ENCODE data around the gene PDCD7.
"Not testable (repeated sequence)": the region's sequence is repeated elsewhere in the genome, so short reads cannot be mapped to it uniquely, and the experiment has no call there.

Gene PDCD7

DNA sequence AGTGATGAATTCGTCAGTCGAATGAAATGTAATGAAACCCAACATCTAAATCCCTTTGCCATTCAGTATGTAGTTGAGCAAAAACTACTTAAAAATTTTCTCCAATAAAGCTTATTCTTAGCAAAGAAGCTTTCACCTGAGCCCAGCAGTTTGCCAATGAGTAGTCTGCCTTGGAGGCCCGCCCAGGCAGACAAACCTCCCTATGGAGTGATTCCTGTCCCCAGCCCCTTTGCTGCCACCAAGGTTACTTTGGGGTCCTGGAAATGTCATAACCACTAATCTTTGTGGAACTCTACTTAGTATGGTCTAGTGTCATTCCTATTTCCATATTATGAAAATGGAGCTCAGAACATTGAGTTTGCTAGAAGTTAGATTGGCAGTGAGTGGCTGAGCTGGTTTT, 30.7 kb downstream of the PDCD7 start:
- DNase-seq (ENCODE audit: low spot score) = no peak
- H3K27me3 Mint-ChIP-seq (ENCODE audit: low read depth) = no peaks in the 10 kb centered on the region
- no peaks in the 10 kb centered on the region for H3K9me3 Mint-ChIP-seq
- H3K4me3 Mint-ChIP-seq = no peak overlapping the region
- no peak overlapping the region for H3K27ac Mint-ChIP-seq
- peaks cover 25% of the 10 kb centered on the region for H3K36me3 Mint-ChIP-seq (ENCODE audit: low read depth)
- H3K4me1 Mint-ChIP-seq (ENCODE audit: low read depth) = peaks cover 4% of the 10 kb centered on the region

GRCh38 chr15:65101891-65102708, 31.5 kb downstream of the PDCD7 start:
- H3K36me3 Mint-ChIP-seq (ENCODE audit: low read depth) = peaks cover 24% of the 10 kb centered on the region
- H3K9me3 Mint-ChIP-seq = no peaks in the 10 kb centered on the region
- H3K27me3 Mint-ChIP-seq (ENCODE audit: low read depth) = no peaks in the 10 kb centered on the region
- no peak for DNase-seq (ENCODE audit: low spot score)
- no peak overlapping the region for H3K4me3 Mint-ChIP-seq
- peaks cover 4% of the 10 kb centered on the region for H3K4me1 Mint-ChIP-seq (ENCODE audit: low read depth)
- H3K27ac Mint-ChIP-seq = no peak overlapping the region

DNA sequence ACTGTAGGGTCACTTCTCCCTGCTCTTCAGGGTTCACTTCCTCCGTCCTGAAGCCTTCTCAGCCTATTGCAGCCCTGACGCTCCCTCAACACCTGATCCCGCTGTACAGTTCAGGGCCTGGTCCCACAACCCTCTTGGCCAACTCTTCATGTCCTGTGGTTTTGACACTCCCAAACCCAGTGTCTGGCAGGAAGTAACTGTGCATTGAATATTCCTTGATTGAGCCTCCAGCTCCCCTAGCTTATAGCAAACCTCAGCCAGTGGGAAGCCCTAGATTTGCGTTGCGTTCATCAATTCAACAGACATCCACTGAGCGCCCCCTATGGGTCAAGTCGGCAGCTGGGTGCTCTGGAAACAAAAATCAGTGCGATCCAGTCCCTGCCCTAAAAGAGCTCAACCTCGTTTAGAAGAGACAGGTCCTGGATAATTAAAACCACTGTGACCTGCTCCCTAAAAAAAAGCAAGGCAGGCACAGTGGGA, 32.2 kb downstream of the PDCD7 start:
- peak; percentile 28 for DNase-seq (ENCODE audit: low spot score)
- H3K4me1 Mint-ChIP-seq (ENCODE audit: low read depth) = peaks cover 4% of the 10 kb centered on the region
- no peaks in the 10 kb centered on the region for H3K27me3 Mint-ChIP-seq (ENCODE audit: low read depth)
- no peak overlapping the region for H3K4me3 Mint-ChIP-seq
- H3K27ac Mint-ChIP-seq = no peak overlapping the region
- peaks cover 23% of the 10 kb centered on the region for H3K36me3 Mint-ChIP-seq (ENCODE audit: low read depth)
- no peaks in the 10 kb centered on the region for H3K9me3 Mint-ChIP-seq

DNA sequence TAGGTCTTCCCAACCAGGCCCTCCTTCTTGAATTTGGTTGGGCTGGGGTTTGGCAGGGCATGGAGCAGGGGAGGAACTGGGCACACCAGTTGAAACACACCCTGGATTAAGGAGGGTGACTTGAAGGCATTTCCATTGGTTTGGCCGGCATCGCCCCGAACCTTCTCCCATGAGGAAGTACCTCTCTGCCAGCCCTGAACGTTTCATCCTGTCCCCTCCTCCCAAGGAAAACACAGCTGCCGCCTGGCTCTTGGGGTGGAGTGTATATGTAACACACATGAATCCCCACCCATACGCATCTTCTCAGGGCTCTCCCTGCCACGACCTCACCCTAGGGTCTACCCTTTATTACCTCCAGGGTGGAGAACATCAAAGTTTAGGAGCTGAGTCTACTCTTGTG, 33.2 kb downstream of the PDCD7 start:
- Mint-ChIP-seq H3K27me3 (ENCODE audit: low read depth) (no peaks in the 10 kb centered on the region), H3K36me3 (ENCODE audit: low read depth) (peaks cover 18% of the 10 kb centered on the region), H3K4me3 (no peak overlapping the region)

DNA sequence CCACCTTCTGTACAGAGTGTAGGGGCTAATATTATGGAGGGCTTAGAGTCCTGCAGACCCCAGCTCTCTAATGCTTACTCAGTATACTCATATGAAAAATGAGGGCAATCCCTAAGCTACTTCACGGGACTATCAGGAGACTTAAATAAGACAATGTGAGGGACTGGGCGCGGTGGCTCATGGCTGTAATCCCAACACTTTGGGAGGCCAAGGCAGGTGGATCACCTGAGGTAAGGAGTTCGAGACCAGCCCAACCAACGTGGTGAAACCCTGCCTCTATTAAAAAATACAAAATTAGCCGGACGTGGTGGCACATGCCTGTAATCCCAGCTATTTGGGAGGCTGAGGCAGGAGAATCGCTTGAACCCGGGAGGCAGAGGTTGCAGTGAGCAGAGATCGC, 33.8 kb downstream of the PDCD7 start:
- H3K9me3 Mint-ChIP-seq; H3K4me1 Mint-ChIP-seq (ENCODE audit: low read depth); H3K27ac Mint-ChIP-seq; H3K4me3 Mint-ChIP-seq; H3K27me3 Mint-ChIP-seq (ENCODE audit: low read depth); DNase-seq (ENCODE audit: low spot score): not testable (repeated sequence)
- H3K36me3 Mint-ChIP-seq (ENCODE audit: low read depth) = peaks cover 15% of the 10 kb centered on the region

More for the DNA sequence above, 33.2 kb downstream of the PDCD7 start:
- no peak for DNase-seq (ENCODE audit: low spot score)
- no peak overlapping the region for H3K27ac Mint-ChIP-seq
- H3K4me1 Mint-ChIP-seq (ENCODE audit: low read depth) = peaks cover 1% of the 10 kb centered on the region
- H3K9me3 Mint-ChIP-seq = no peaks in the 10 kb centered on the region

- DNase-seq (ENCODE audit: low spot score) = no peak
- peaks cover 1% of the 10 kb centered on the region for H3K4me1 Mint-ChIP-seq (ENCODE audit: low read depth)
- H3K27me3 Mint-ChIP-seq (ENCODE audit: low read depth) = no peaks in the 10 kb centered on the region
- H3K9me3 Mint-ChIP-seq = no peaks in the 10 kb centered on the region
- no peak overlapping the region for H3K27ac Mint-ChIP-seq
- H3K36me3 Mint-ChIP-seq (ENCODE audit: low read depth) = peaks cover 15% of the 10 kb centered on the region
- H3K4me3 Mint-ChIP-seq = no peak overlapping the region
Measured at GRCh38 chr15:65099336-65099735, 34.3 kb downstream of the PDCD7 start.

- Mint-ChIP-seq H3K9me3 (no peaks in the 10 kb centered on the region), H3K4me1 (ENCODE audit: low read depth) (peaks cover 1% of the 10 kb centered on the region), H3K27me3 (ENCODE audit: low read depth) (no peaks in the 10 kb centered on the region), H3K4me3 (no peak overlapping the region), H3K27ac (no peak overlapping the region), H3K36me3 (ENCODE audit: low read depth) (peaks cover 15% of the 10 kb centered on the region)
- no peak for DNase-seq (ENCODE audit: low spot score)
Measured at GRCh38 chr15:65097651-65098263, 35.9 kb downstream of the PDCD7 start.

- H3K27ac Mint-ChIP-seq = no peak overlapping the region
Measured at GRCh38 chr15:65096481-65097385, 36.9 kb downstream of the PDCD7 start.

GRCh38 chr15:65095747-65096104, 37.9 kb downstream of the PDCD7 start:
- no peaks in the 10 kb centered on the region for H3K4me1 Mint-ChIP-seq (ENCODE audit: low read depth)
- H3K36me3 Mint-ChIP-seq (ENCODE audit: low read depth) = peaks cover 10% of the 10 kb centered on the region
- no peak overlapping the region for H3K4me3 Mint-ChIP-seq
- no peaks in the 10 kb centered on the region for H3K9me3 Mint-ChIP-seq
- H3K27me3 Mint-ChIP-seq (ENCODE audit: low read depth) = no peaks in the 10 kb centered on the region
- H3K27ac Mint-ChIP-seq = no peak overlapping the region
- DNase-seq (ENCODE audit: low spot score) = no peak

More at GRCh38 chr15:65096481-65097385, 36.9 kb downstream of the PDCD7 start:
- Mint-ChIP-seq H3K4me3 (no peak overlapping the region), H3K4me1 (ENCODE audit: low read depth) (peaks cover 1% of the 10 kb centered on the region), H3K27me3 (ENCODE audit: low read depth) (no peaks in the 10 kb centered on the region), H3K36me3 (ENCODE audit: low read depth) (peaks cover 14% of the 10 kb centered on the region), H3K9me3 (no peaks in the 10 kb centered on the region)
- no peak for DNase-seq (ENCODE audit: low spot score)

- Mint-ChIP-seq H3K4me3 (no peak overlapping the region), H3K27me3 (ENCODE audit: low read depth) (no peaks in the 10 kb centered on the region), H3K27ac (no peak overlapping the region), H3K36me3 (ENCODE audit: low read depth) (peaks cover 10% of the 10 kb centered on the region), H3K4me1 (ENCODE audit: low read depth) (no peaks in the 10 kb centered on the region), H3K9me3 (no peaks in the 10 kb centered on the region)
- DNase-seq (ENCODE audit: low spot score) = no peak
Measured at GRCh38 chr15:65095011-65095746, 38.4 kb downstream of the PDCD7 start.

DNA sequence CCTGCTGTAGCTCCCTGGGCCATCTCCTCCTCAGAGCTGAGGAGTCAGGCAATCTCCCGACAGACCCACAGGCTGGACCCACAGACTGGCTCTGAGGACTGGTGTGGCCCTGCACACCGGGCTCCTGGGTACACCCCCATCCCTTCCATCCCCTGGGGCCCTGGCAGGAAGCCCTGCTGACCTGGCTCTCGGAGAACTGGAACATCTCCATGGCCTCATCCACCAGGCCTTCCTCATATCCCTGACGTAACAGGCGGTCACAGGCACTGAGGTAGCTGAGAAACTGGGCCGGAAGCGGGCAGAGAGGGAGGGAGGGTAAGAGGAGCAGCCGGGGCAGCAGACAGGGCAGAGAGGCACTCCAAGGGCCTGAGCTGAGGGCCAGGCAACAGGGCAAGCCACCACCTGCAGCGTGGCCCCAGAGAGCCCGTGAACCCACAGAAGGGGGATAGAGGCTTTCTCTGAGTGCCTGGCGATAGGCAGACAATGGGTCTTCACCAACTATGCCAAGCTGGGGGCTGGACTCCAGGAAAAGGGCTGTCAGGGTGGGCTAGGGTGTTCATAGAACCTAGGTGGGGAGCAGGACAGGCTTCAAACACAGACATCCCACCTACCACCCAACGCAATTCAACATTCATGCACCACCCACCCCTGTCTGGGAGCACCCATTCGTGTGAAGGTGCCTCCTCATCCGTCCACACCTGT, 39.2 kb downstream of the PDCD7 start:
- Mint-ChIP-seq H3K36me3 (ENCODE audit: low read depth) (peaks cover 10% of the 10 kb centered on the region), H3K9me3 (no peaks in the 10 kb centered on the region), H3K27ac (no peak overlapping the region), H3K4me1 (ENCODE audit: low read depth) (no peaks in the 10 kb centered on the region), H3K27me3 (ENCODE audit: low read depth) (no peaks in the 10 kb centered on the region), H3K4me3 (no peak overlapping the region)
- DNase-seq (ENCODE audit: low spot score) = no peak

GRCh38 chr15:65093793-65094170, 39.8 kb downstream of the PDCD7 start:
- H3K27me3 Mint-ChIP-seq (ENCODE audit: low read depth); H3K27ac Mint-ChIP-seq: not testable (repeated sequence)

More at GRCh38 chr15:65093793-65094170, 39.8 kb downstream of the PDCD7 start:
- not testable (repeated sequence) for H3K4me3 Mint-ChIP-seq; H3K9me3 Mint-ChIP-seq; H3K4me1 Mint-ChIP-seq (ENCODE audit: low read depth); DNase-seq (ENCODE audit: low spot score); H3K36me3 Mint-ChIP-seq (ENCODE audit: low read depth)
